ENCODE results near the gene RAB3A. TPM values are rescaled to one million over a fixed set of nuclear protein-coding genes. Genes with fewer than 3 reads are reported as not detected.
A peak's percentile ranks its signal among the peaks of the same experiment; 100 is the strongest.

RAB3A gene
- total and polyA plus RNA-seq, 9 of the 15 experiments (the other 6 are each of a cell fraction or from before 2014, with no cell fraction given): 0.17 to 5.1 (median 0.90) TPM; not detected in 1

DNA sequence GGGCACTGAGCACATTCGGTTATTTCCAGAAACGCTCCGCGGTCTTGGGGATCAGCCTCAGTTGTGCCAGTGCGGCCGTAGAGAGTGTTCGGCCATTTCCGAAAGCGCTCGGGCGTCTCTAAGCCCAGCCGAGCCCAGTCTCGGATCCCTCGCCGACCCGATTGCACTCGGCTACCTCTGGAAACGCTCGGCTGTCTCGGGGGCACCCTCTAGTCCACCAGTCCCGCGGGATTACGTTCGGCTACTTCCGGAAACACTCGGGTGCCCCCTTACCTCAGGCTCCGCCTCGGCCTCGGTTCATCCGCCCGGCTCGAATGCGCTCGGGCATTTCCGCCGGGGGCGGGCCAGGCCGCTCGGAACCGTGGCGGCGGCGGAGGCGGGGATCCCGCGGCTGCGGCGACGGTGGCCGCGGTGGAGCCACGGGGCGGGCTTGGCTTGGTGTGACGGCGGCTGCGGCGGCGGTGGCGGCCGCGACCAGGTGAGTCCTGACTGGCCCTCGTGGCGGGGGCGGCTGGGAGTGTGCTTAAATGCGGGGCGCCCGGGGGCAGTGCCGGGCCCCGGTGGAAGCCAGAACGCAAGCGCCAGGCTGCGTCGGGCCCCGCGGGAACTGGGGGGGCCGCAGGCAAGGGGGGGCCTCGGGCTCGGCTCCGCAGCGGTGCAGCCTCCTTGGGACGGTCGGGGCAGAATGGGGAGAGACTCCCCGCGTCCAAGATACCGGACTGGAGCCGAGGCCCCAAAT lies 50.9 kb downstream of the RAB3A start, which contains the start of gene PIK3R2 (continued):
- TF ChIP-seq, protein P1, sequence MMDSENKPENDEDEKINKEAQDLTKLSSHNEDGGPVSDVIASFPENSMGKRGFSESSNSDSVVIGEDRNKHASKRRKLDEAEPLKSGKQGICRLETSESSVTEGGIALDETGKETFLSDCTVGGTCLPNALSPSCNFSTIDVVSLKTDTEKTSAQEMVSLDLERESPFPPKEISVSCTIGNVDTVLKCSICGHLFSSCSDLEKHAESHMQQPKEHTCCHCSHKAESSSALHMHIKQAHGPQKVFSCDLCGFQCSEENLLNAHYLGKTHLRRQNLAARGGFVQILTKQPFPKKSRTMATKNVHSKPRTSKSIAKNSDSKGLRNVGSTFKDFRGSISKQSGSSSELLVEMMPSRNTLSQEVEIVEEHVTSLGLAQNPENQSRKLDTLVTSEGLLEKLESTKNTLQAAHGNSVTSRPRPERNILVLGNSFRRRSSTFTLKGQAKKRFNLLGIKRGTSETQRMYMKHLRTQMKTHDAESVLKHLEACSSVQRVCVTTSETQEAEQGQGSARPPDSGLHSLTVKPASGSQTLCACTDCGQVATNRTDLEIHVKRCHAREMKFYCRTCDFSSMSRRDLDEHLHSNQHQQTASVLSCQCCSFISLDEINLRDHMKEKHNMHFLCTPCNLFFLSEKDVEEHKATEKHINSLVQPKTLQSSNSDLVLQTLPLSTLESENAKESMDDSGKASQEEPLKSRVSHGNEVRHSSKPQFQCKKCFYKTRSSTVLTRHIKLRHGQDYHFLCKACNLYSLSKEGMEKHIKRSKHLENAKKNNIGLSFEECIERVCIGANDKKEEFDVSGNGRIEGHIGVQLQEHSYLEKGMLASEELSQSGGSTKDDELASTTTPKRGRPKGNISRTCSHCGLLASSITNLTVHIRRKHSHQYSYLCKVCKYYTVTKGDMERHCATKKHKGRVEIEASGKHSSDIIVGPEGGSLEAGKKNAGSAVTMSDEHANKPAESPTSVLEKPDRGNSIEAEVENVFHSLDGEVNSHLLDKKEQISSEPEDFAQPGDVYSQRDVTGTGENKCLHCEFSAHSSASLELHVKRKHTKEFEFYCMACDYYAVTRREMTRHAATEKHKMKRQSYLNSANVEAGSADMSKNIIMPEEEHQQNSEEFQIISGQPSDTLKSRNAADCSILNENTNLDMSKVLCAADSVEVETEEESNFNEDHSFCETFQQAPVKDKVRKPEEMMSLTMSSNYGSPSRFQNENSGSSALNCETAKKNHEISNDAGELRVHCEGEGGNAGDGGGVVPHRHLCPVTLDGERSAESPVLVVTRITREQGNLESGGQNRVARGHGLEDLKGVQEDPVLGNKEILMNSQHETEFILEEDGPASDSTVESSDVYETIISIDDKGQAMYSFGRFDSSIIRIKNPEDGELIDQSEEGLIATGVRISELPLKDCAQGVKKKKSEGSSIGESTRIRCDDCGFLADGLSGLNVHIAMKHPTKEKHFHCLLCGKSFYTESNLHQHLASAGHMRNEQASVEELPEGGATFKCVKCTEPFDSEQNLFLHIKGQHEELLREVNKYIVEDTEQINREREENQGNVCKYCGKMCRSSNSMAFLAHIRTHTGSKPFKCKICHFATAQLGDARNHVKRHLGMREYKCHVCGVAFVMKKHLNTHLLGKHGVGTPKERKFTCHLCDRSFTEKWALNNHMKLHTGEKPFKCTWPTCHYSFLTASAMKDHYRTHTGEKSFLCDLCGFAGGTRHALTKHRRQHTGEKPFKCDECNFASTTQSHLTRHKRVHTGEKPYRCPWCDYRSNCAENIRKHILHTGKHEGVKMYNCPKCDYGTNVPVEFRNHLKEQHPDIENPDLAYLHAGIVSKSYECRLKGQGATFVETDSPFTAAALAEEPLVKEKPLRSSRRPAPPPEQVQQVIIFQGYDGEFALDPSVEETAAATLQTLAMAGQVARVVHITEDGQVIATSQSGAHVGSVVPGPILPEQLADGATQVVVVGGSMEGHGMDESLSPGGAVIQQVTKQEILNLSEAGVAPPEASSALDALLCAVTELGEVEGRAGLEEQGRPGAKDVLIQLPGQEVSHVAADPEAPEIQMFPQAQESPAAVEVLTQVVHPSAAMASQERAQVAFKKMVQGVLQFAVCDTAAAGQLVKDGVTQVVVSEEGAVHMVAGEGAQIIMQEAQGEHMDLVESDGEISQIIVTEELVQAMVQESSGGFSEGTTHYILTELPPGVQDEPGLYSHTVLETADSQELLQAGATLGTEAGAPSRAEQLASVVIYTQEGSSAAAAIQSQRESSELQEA (IDR thresholded peaks at IDR 0.05; ENCODE audit: low read depth): peak; percentile 85
- peak; percentile 72 for TF ChIP-seq ZFX (CRISPR knock-in tag; IDR thresholded peaks at IDR 0.05)
- no peak for TF ChIP-seq PPARD (CRISPR knock-in tag; IDR thresholded peaks at IDR 0.05)
- TF ChIP-seq PRMT5 (CRISPR knock-in tag; IDR thresholded peaks at IDR 0.05): no peak
- TF ChIP-seq MAZ (CRISPR knock-in tag; conservative IDR thresholded peaks at IDR 0.05 in 1 of 2, IDR thresholded peaks at IDR 0.05 in 1 of 2): peak in 1 of 2 experiments; percentile 69; a peak in 2 of 4 replicates
- no peak; the same call in 1 of the 2 replicates for TF ChIP-seq STAG1 (CRISPR knock-in tag; IDR thresholded peaks at IDR 0.05; ENCODE audit: borderline replicate concordance)
- peak; percentile 38; the same call in 1 of the 2 replicates for TF ChIP-seq GABPA (tag; conservative IDR thresholded peaks at IDR 0.05; ENCODE audit: low read depth)
- peak; percentile 76; the same call in 1 of the 2 replicates for TF ChIP-seq POLR2A (conservative IDR thresholded peaks at IDR 0.05)
- TF ChIP-seq ARNT (IDR thresholded peaks at IDR 0.05): no peak
- TF ChIP-seq CBX1 (IDR thresholded peaks at IDR 0.05; ENCODE audit: low read depth): peak; percentile 81; the same call in 1 of the 2 replicates
- TF ChIP-seq CHD1 (IDR thresholded peaks at IDR 0.05; ENCODE audit: low read length): peak; percentile 58
- TF ChIP-seq SIN3A (IDR thresholded peaks at IDR 0.05; ENCODE audit: borderline replicate concordance in 2 of 2, control insufficient read depth in 1 of 2, low read depth in 2 of 2, low read length in 2 of 2): 0 out of 4 replicates have a peak, but pooled peaks of 1 of the 2 experiments have one; percentile 76
- TF ChIP-seq, protein P2, sequence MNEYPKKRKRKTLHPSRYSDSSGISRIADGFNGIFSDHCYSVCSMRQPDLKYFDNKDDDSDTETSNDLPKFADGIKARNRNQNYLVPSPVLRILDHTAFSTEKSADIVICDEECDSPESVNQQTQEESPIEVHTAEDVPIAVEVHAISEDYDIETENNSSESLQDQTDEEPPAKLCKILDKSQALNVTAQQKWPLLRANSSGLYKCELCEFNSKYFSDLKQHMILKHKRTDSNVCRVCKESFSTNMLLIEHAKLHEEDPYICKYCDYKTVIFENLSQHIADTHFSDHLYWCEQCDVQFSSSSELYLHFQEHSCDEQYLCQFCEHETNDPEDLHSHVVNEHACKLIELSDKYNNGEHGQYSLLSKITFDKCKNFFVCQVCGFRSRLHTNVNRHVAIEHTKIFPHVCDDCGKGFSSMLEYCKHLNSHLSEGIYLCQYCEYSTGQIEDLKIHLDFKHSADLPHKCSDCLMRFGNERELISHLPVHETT (CRISPR knock-in tag; conservative IDR thresholded peaks at IDR 0.05 in 1 of 2, IDR thresholded peaks at IDR 0.05 in 1 of 2): peak in 1 of 2 experiments; percentile 61; a peak in 1 of 4 replicates
- no peak for TF ChIP-seq ZNF324 (CRISPR knock-in tag; IDR thresholded peaks at IDR 0.05)
- TF ChIP-seq ZNF764 (CRISPR knock-in tag; IDR thresholded peaks at IDR 0.05; ENCODE audit: low read depth): no peak
